WERI-Rb-1 (cell line): ENCODE data around the gene MTMR1.
A peak's percentile ranks its signal among the peaks of the same experiment; 100 is the strongest.

Experiments
- DNase-seq: peaks from one replicate; pipeline ENCODE4 v3.0.0-alpha.2; 2020
- H3K27ac ChIP-seq: fragments of 250-450 bp; sonication (Bioruptor Pico); 2 replicates; pipeline ENCODE4 v1.5.1; 2020; ENCODE audit warnings: mild to moderate bottlenecking, moderate library complexity
- H3K27me3 ChIP-seq: fragments of 250-450 bp; sonication (Bioruptor Pico); 2 replicates; pipeline ENCODE4 v1.5.1; 2021; ENCODE audit warnings: mild to moderate bottlenecking, low read depth, moderate library complexity; ENCODE audit not compliant: insufficient read depth, severe bottlenecking
- H3K36me3 ChIP-seq: fragments of 250-450 bp; sonication (Bioruptor Pico); 2 replicates; pipeline ENCODE4 v1.5.1; 2020; ENCODE audit warnings: mild to moderate bottlenecking, moderate library complexity
- H3K4me3 ChIP-seq: 2 replicates; pipeline ENCODE4 v1.5.1; 2011; ENCODE audit warnings: low read depth, mild to moderate bottlenecking, control low read depth, low read length
- H3K9me3 ChIP-seq: fragments of 250-450 bp; sonication (Bioruptor Pico); 2 replicates; pipeline ENCODE4 v1.5.1; 2021; ENCODE audit warnings: mild to moderate bottlenecking, moderate library complexity; ENCODE audit not compliant: severe bottlenecking
- TF ChIP-seq, protein P1 (sequence below): IDR thresholded peaks from 2 replicates; pipeline ENCODE4 v1.5.1; 2011; ENCODE audit warnings: low read depth, mild to moderate bottlenecking, control low read depth, inconsistent platforms, low read length

Gene MTMR1

DNA sequence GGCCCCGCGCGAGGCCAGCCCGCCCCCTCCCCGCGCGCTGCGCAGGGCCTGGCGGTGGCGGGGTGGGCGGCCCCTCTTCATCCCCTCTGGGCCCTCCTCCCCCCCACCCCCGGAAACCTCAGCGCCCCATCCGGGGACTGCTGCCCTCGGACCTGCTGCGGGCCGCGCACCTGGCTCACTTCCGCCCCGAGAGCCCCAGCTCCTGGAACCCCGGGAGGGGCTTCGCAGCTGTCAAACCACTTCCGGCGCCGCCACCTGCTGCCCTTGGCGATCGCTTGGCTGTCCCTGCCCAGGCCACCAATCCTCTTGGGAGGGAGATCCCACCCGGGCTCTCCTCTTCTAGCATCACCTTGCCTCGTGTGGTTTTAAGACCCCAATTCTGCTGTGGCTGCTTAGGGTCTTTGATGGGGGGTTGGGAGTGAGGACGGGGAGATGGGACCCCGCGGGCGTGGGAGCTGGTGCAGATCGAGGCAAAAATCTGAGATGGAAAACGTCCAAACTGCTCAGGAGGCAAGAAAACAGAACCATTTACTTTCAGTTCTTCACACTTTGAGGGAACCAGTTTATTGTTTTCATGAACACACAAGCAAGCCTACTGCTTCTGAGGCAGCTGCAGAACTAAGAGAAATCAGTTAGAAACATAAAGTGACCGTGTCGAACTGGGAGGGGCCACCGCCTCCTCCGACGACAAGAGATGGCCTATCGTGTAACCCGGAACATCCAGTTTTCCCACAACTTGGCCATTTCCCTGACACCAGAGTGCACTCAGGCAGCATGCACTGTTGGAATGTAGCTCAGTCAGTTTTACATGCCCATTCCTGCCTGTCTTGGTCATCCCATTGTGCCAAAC, 754 bp downstream of the MTMR1 start:
- peak; percentile 94 for DNase-seq
- peak overlapping the region; percentile 66 for H3K4me3 ChIP-seq
- peak overlapping the region; percentile 35 for H3K27ac ChIP-seq
- H3K9me3 ChIP-seq, result no peaks in the 10 kb centered on the region
- peaks cover 28% of the 10 kb centered on the region for H3K36me3 ChIP-seq
- TF ChIP-seq, protein P1, sequence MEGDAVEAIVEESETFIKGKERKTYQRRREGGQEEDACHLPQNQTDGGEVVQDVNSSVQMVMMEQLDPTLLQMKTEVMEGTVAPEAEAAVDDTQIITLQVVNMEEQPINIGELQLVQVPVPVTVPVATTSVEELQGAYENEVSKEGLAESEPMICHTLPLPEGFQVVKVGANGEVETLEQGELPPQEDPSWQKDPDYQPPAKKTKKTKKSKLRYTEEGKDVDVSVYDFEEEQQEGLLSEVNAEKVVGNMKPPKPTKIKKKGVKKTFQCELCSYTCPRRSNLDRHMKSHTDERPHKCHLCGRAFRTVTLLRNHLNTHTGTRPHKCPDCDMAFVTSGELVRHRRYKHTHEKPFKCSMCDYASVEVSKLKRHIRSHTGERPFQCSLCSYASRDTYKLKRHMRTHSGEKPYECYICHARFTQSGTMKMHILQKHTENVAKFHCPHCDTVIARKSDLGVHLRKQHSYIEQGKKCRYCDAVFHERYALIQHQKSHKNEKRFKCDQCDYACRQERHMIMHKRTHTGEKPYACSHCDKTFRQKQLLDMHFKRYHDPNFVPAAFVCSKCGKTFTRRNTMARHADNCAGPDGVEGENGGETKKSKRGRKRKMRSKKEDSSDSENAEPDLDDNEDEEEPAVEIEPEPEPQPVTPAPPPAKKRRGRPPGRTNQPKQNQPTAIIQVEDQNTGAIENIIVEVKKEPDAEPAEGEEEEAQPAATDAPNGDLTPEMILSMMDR, result no peak
- peaks cover 12% of the 10 kb centered on the region for H3K27me3 ChIP-seq

DNA sequence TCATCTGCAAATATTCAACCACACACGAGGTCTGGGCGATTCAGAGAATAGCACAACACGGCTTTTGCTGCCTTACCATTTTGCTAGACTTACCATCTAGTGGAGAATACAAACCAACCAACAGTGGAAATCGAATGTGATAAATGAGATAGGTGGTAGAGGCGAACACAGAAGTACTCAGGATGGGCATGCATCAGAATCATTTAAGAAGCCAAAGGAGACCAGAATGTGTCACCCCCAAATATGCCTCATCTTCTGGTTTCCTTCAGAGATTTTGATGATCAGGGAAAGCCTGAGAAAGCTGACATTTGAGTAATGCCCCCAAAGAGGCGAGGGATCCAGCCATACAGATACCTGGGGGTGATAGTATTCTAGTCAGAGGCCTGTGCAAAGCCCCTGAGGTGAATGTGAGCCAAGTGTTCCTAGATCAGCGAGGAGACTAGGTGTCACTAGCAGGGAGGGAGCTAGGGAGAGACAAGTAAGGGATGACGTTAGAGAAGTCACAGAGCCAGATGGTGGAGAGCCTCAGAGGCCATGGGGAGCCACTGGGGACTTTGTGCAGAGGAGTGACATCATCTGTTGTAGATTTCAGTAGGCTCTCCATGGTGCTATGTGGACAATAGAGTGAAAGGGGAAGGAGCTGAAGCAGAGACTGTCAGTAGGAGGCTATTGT, 1.7 kb downstream of the MTMR1 start:
- TF ChIP-seq, protein P1, result no peak
- no peak overlapping the region for H3K4me3 ChIP-seq
- DNase-seq, result no peak

DNA sequence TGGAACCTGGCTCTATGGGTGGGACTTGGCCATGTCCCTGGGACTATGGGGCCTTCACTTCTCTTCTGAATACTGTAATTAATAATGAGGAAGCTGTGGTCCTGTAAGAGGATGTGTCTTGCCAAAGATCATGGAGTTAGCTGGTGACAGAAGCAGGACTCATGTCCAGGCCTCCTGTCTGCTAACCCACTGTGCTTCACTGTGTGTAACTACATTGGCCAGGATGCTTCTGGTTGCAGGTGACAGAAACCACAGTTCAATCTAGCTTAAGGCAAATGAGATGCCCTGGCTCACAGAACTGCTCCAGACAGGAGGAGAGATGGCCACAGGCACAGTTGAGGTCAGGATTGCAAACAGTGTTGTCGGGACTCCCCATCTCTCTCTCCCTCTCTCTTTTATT, 3.1 kb downstream of the MTMR1 start:
- H3K36me3 ChIP-seq, result peaks cover 41% of the 10 kb centered on the region
- no peak overlapping the region for H3K27ac ChIP-seq
- TF ChIP-seq, protein P1, result no peak
- no peak for DNase-seq
- no peak overlapping the region for H3K4me3 ChIP-seq
- no peaks in the 10 kb centered on the region for H3K9me3 ChIP-seq
- H3K27me3 ChIP-seq, result peaks cover 9% of the 10 kb centered on the region

More for the DNA sequence above, 1.7 kb downstream of the MTMR1 start:
- H3K27ac ChIP-seq, result no peak overlapping the region
- peaks cover 32% of the 10 kb centered on the region for H3K36me3 ChIP-seq
- H3K9me3 ChIP-seq, result no peaks in the 10 kb centered on the region
- peaks cover 12% of the 10 kb centered on the region for H3K27me3 ChIP-seq

DNA sequence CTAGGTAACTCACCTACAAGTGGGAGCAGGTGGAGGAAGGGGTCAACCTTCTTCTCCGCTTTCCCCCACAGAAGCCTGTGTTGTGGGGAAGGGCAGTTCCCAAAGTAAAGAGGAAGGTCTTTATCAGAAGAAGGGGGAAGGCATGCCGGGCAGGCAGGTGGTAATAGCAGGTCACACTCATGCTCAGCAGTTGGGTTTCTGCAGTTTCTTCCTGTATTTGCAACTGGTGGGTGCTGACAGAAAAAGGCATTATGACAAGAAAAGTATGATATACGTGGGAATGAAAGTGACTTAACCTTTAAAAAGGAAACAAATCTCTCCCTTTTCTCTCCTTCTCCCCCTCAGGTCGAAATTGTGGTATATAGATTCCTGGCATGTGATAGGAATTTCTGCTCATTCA, 3.7 kb downstream of the MTMR1 start:
- peaks cover 9% of the 10 kb centered on the region for H3K27me3 ChIP-seq
- H3K36me3 ChIP-seq, result peaks cover 45% of the 10 kb centered on the region
- no peak overlapping the region for H3K27ac ChIP-seq
- H3K9me3 ChIP-seq, result no peaks in the 10 kb centered on the region
- TF ChIP-seq, protein P1, result no peak
- no peak for DNase-seq
- H3K4me3 ChIP-seq, result no peak overlapping the region

DNA sequence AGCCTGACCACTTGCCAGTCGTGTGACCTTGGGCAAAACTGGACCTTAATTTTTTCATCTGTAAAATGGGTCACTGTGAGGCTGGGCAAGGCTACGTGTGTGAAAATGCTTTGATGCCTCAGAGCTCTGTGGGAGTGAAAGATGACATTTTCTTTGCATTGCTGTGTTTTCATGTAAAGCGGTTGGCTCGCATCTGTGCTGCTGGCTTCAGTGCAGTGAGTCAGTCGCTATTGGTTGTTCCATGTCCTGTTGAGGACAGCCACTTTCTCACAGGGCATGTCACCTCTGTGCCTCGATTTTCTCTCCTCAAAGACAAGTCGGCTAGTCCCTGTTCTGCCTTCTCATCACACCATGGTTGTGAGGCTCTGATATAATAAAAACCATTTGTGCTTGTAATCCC, 4.4 kb downstream of the MTMR1 start:
- H3K27ac ChIP-seq, result no peak overlapping the region
- TF ChIP-seq, protein P1, result no peak
- H3K27me3 ChIP-seq, result peaks cover 6% of the 10 kb centered on the region
- H3K4me3 ChIP-seq, result no peak overlapping the region
- H3K36me3 ChIP-seq, result peaks cover 45% of the 10 kb centered on the region
- DNase-seq, result no peak
- H3K9me3 ChIP-seq, result no peaks in the 10 kb centered on the region
